ENCODE measurements around the gene KDM2B.

Gene KDM2B

GRCh38 chr12:121403721-121404120, 177.1 kb downstream of the KDM2B start:
- Histone ChIP-seq H3F3A (ENCODE audit: control insufficient read depth, insufficient read depth) (no peaks in the 10 kb centered on the region), H3K4me2 (ENCODE audit: low read length) (no peak overlapping the region), H3K79me2 (ENCODE audit: control insufficient read depth, low read length) (peaks cover 93% of the 10 kb centered on the region), H3K9me3 (ENCODE audit: control insufficient read depth, insufficient read depth, low read length) (no peaks in the 10 kb centered on the region), H3K4me3 (ENCODE audit: low read length) (no peak overlapping the region), H4K20me1 (ENCODE audit: control insufficient read depth, insufficient read depth, low read depth, low read length) (no peaks in the 10 kb centered on the region), H3K9me2 (replicated peaks; ENCODE audit: control insufficient read depth, low read length) (no peaks in the 10 kb centered on the region), H3K36me3 (ENCODE audit: control insufficient read depth, low read length) (peaks cover 72% of the 10 kb centered on the region), H3K4me1 (ENCODE audit: control insufficient read depth, low read length) (peaks cover 31% of the 10 kb centered on the region), H3K27me3 (ENCODE audit: control insufficient read depth, low read length) (no peaks in the 10 kb centered on the region), H3K27ac (ENCODE audit: low read depth, low read length) (no peak overlapping the region)
- TF ChIP-seq EZH2phosphoT487 (IDR thresholded peaks at IDR 0.05; ENCODE audit: borderline replicate concordance, low read length) (no peak), CTCF (IDR thresholded peaks at IDR 0.05; ENCODE audit: low read depth, low read length, poor library complexity, severe bottlenecking) (no peak)

- H4K20me1 ChIP-seq (ENCODE audit: control insufficient read depth, insufficient read depth, low read depth, low read length): no peaks in the 10 kb centered on the region
- peak overlapping the region; percentile 50 for H3K27ac ChIP-seq (ENCODE audit: low read depth, low read length)
- H3K4me2 ChIP-seq (ENCODE audit: low read length): peak overlapping the region; percentile 94
- 0 out of 2 replicates have a peak, but pooled peaks cover 2% of the 10 kb centered on the region for H3F3A ChIP-seq (ENCODE audit: control insufficient read depth, insufficient read depth)
- peak overlapping the region; percentile 87 for H3K4me3 ChIP-seq (ENCODE audit: low read length)
- H3K27me3 ChIP-seq (ENCODE audit: control insufficient read depth, low read length): no peaks in the 10 kb centered on the region
- no peaks in the 10 kb centered on the region for H3K9me3 ChIP-seq (ENCODE audit: control insufficient read depth, insufficient read depth, low read length)
- H3K79me2 ChIP-seq (ENCODE audit: control insufficient read depth, low read length): peaks cover 69% of the 10 kb centered on the region
- H3K36me3 ChIP-seq (ENCODE audit: control insufficient read depth, low read length): peaks cover 44% of the 10 kb centered on the region
- peaks cover 36% of the 10 kb centered on the region for H3K4me1 ChIP-seq (ENCODE audit: control insufficient read depth, low read length)
- no peak for TF ChIP-seq EZH2phosphoT487 (IDR thresholded peaks at IDR 0.05; ENCODE audit: borderline replicate concordance, low read length)
- peak; percentile 4 for TF ChIP-seq CTCF (IDR thresholded peaks at IDR 0.05; ENCODE audit: low read depth, low read length, poor library complexity, severe bottlenecking)
- no peaks in the 10 kb centered on the region for H3K9me2 ChIP-seq (replicated peaks; ENCODE audit: control insufficient read depth, low read length)
Measured at GRCh38 chr12:121400332-121401139, 180.3 kb downstream of the KDM2B start.

GRCh38 chr12:121399391-121400331, 181.2 kb downstream of the KDM2B start, which contains the start of gene RNF34:
Gene RNF34, plus strand, starts transcription at chr12:121400118. Its CDS starts 95 bp downstream, at chr12:121400213.
- Histone ChIP-seq H3K9me3 (ENCODE audit: control insufficient read depth, insufficient read depth, low read length) (no peaks in the 10 kb centered on the region), H3F3A (ENCODE audit: control insufficient read depth, insufficient read depth) (0 out of 2 replicates have a peak, but pooled peaks cover 2% of the 10 kb centered on the region), H3K27ac (ENCODE audit: low read depth, low read length) (peak within 1 kb of the TSS; percentile 50), H3K4me2 (ENCODE audit: low read length) (peak within 1 kb of the TSS; percentile 94), H3K4me3 (ENCODE audit: low read length) (peak within 1 kb of the TSS; percentile 87), H3K79me2 (ENCODE audit: control insufficient read depth, low read length) (peaks cover 61% of the 10 kb centered on the region), H3K36me3 (ENCODE audit: control insufficient read depth, low read length) (peaks cover 36% of the 10 kb centered on the region), H3K4me1 (ENCODE audit: control insufficient read depth, low read length) (peaks cover 33% of the 10 kb centered on the region), H3K27me3 (ENCODE audit: control insufficient read depth, low read length) (no peaks in the 10 kb centered on the region), H3K9me2 (replicated peaks; ENCODE audit: control insufficient read depth, low read length) (no peaks in the 10 kb centered on the region), H4K20me1 (ENCODE audit: control insufficient read depth, insufficient read depth, low read depth, low read length) (no peaks in the 10 kb centered on the region)
- no peak for TF ChIP-seq EZH2phosphoT487 (IDR thresholded peaks at IDR 0.05; ENCODE audit: borderline replicate concordance, low read length)
- TF ChIP-seq CTCF (IDR thresholded peaks at IDR 0.05; ENCODE audit: low read depth, low read length, poor library complexity, severe bottlenecking): peak; percentile 3

All from DOHH2 (cell line).